PC-9 (cell line): Measurements from ENCODE around the gene CDS1. TPM values are rescaled to one million over a fixed set of nuclear protein-coding genes. Genes with fewer than 3 reads are reported as not detected.
A peak's percentile ranks its signal among the peaks of the same experiment; 100 is the strongest.

Source experiments
- BruUV-seq: library from RNA; stranded (reverse); fragments of 400-500 nt; replicated peaks from 2 replicates; lab custom pipeline; 2021; lab: Mats Ljungman, UMichigan
- CTCF ChIA-PET: fragments of 300-600 bp; sonication (Branson Sonifier 250); formaldehyde crosslinking; loops from one replicate; lab custom pipeline; 2022; ENCODE audit warnings: antibody characterized with exemption; lab: Charles Lee
- POLR2A ChIA-PET: fragments of 300-600 bp; sonication (Branson Sonifier 250); formaldehyde crosslinking; loops from one replicate; lab custom pipeline; 2022; ENCODE audit warnings: antibody characterized with exemption; ENCODE audit not compliant: unreplicated experiment; lab: Charles Lee
- DNase-seq, 2 experiments: peaks; one replicate each; pipeline versions ENCODE4 v3.0.0 to v3.0.0-alpha.2; 2015 to 2022; ENCODE audit warnings: mixed read lengths in 1 of 2
- H2AFZ ChIP-seq: fragments of 200-600 bp; sonication (generic); 2 replicates; pipeline ENCODE4 v1.8.1; 2017; ENCODE audit warnings: antibody characterized with exemption
- H3F3A ChIP-seq: fragments of 200-600 bp; sonication (generic); 2 replicates; pipeline ENCODE4 v1.8.1; 2017; ENCODE audit warnings: antibody characterized with exemption, mild to moderate bottlenecking, low read depth; ENCODE audit not compliant: insufficient read depth
- H3K27ac ChIP-seq: fragments of 200-600 bp; sonication (generic); 2 replicates; pipeline ENCODE4 v1.6.1; 2016; ENCODE audit warnings: mixed run types
- H3K27me3 ChIP-seq: fragments of 200-600 bp; sonication (generic); 2 replicates; pipeline ENCODE4 v1.6.1; 2016; ENCODE audit warnings: low read depth, mixed run types; ENCODE audit not compliant: insufficient read depth
- H3K36me3 ChIP-seq: fragments of 200-600 bp; sonication (generic); 2 replicates; pipeline ENCODE4 v1.6.1; 2016; ENCODE audit warnings: low read depth, mixed run types
- H3K4me1 ChIP-seq: fragments of 200-600 bp; sonication (generic); replicated peaks from 2 replicates; pipeline ENCODE4 v1.6.1; 2016; ENCODE audit warnings: mixed run types; ENCODE audit not compliant: insufficient read depth
- H3K4me2 ChIP-seq: fragments of 200-600 bp; sonication (generic); 2 replicates; pipeline ENCODE4 v1.6.1; 2017; ENCODE audit warnings: mixed run types
- H3K4me3 ChIP-seq: fragments of 200-600 bp; sonication (generic); 2 replicates; pipeline ENCODE4 v1.6.1; 2016; ENCODE audit warnings: mixed run types
- H3K79me2 ChIP-seq: fragments of 200-600 bp; sonication (generic); 2 replicates; pipeline ENCODE4 v1.6.1; 2017; ENCODE audit warnings: low read depth, mixed run types
- H3K9me2 ChIP-seq: fragments of 200-600 bp; sonication (generic); 2 replicates; pipeline ENCODE4 v1.8.1; 2017; ENCODE audit warnings: mild to moderate bottlenecking; ENCODE audit not compliant: insufficient read depth
- H3K9me3 ChIP-seq: fragments of 200-600 bp; sonication (generic); 2 replicates; pipeline ENCODE4 v1.8.1; 2016; ENCODE audit warnings: low read depth; ENCODE audit not compliant: insufficient read depth
- H4K20me1 ChIP-seq: fragments of 200-600 bp; sonication (generic); 2 replicates; pipeline ENCODE4 v1.8.1; 2017; ENCODE audit not compliant: insufficient read depth
- CTCF ChIP-seq: fragments of 200-600 bp; sonication (generic); conservative IDR thresholded peaks from 2 replicates; pipeline ENCODE4 v1.6.1; 2017; ENCODE audit warnings: mixed run types, antibody characterized with exemption, mild to moderate bottlenecking, moderate library complexity
- EZH2 ChIP-seq: fragments of 200-600 bp; sonication (generic); IDR thresholded peaks from 2 replicates; pipeline ENCODE4 v1.8.0; 2017; ENCODE audit warnings: antibody characterized with exemption, low read depth
- intact Hi-C: fragments of 100-400 bp; cut with micrococcal nuclease; formaldehyde crosslinking; loops from one replicate; pipeline ENCODE4 v1.10.0; 2022; ENCODE audit not compliant: unreplicated experiment
- total RNA-seq: library from RNA; stranded (reverse); gene quantifications from 2 replicates; pipeline ENCODE4 v1.2.3, GENCODE V29; 2021

The CDS1 gene
- total RNA-seq, 1 experiment from 2014 or later: 35.6 TPM

DNA sequence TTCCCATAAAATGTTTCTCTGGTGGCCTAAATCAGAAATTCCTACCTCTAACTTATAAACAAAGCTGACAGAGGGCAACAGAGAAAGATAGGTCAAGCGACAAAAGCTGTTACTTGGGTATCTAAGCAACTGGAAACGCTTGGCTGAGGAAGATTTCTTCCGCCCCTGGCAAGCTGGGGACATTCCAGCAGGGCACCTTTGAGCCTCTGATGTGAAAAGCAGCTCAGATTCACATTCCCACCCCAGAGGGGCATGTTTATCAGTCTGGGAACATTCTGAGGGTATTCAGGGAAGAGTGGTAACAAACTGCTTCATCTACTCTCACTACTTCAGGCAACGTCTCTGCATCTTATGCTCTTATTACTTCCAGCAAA lies 3.5 kb upstream of the CDS1 start:
- Histone ChIP-seq H3K27ac (no peak overlapping the region), H3F3A (peaks cover 29% of the 10 kb centered on the region), H3K27me3 (no peaks in the 10 kb centered on the region), H3K9me3 (no peaks in the 10 kb centered on the region), H3K79me2 (peaks cover 10% of the 10 kb centered on the region), H2AFZ (no peak overlapping the region), H3K4me3 (no peak overlapping the region), H4K20me1 (no peaks in the 10 kb centered on the region; the same call in 1 of the 2 replicates), H3K9me2 (no peaks in the 10 kb centered on the region), H3K4me2 (no peak overlapping the region), H3K4me1 (peaks cover 26% of the 10 kb centered on the region), H3K36me3 (no peaks in the 10 kb centered on the region)
- DNase-seq: no peak
- ChIA-PET CTCF (interaction anchor here (0.6 to 0.7 kb wide), 2 partner anchors 16 to 269 kb away, joined by 3 to 5 read pairs; no protein-coding TSS in a partner anchor), POLR2A (no interaction called here)
- BruUV-seq: no TSS peak
- intact Hi-C loops: loop anchor here (5.0 kb wide), 1 partner anchor 393 kb away; no protein-coding TSS in a partner anchor
- TF ChIP-seq EZH2 (no peak), CTCF (no peak)

DNA sequence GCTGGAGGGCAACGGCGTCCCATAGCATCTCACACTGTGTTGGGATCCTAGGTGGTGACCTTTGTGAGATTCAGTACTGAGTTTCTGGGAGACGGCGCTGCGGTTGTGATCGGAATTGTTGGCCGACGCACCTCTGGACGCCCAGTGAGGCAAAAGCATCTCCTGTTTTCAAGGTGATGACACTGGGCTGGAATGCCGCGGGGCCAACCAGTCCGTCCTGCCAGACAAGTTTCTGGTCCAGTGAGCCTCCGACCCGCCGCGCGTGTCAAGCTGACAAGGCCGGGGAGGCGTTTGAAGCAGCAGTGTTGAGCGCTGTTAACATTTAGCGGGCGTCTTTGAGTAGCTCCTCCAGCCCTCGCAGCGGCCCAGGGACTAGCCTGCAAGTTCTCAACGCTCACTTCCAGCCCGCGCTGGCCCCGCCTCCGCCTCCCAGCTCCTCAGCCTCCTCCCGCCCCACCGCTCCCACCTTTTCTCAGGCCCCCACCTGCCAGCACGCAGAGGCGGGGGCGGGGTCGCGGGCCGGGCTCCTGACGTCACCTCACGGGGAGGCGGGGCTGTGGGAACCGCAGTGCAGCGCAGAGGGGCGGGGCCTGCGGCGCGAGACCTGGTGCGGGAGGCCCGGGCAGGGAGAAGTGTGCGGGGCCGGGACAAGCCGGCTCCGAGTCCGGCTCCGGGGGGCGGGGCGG lies 482 bp upstream of the CDS1 start:
- peak overlapping the region; percentile 95 for H3K4me2 ChIP-seq
- peaks cover 29% of the 10 kb centered on the region for H3F3A ChIP-seq
- H3K9me2 ChIP-seq: no peaks in the 10 kb centered on the region
- intact Hi-C loops: loop anchor here (1.0 to 10.0 kb wide), 4 partner anchors 15 to 372 kb away; no protein-coding TSS in a partner anchor
- TF ChIP-seq EZH2 (no peak), CTCF (no peak)
- H3K27ac ChIP-seq: peak overlapping the region; percentile 94
- DNase-seq: peak; percentile 94
- ChIA-PET POLR2A (interaction anchor here (0.6 to 0.7 kb wide), 4 partner anchors 152 to 983 kb away, joined by 3 to 7 read pairs (median 5); no protein-coding TSS in a partner anchor), CTCF (no interaction called here)
- no peaks in the 10 kb centered on the region for H3K27me3 ChIP-seq
- H3K36me3 ChIP-seq: 0 out of 2 replicates have a peak, but pooled peaks cover 3% of the 10 kb centered on the region
- H3K4me1 ChIP-seq: peaks cover 32% of the 10 kb centered on the region
- H3K9me3 ChIP-seq: no peaks in the 10 kb centered on the region
- no TSS peak for BruUV-seq
- H3K4me3 ChIP-seq: peak overlapping the region; percentile 86; the same call in 1 of the 2 replicates
- peak overlapping the region; percentile 52; the same call in 1 of the 2 replicates for H2AFZ ChIP-seq
- peaks cover 40% of the 10 kb centered on the region for H3K79me2 ChIP-seq
- peaks cover 7% of the 10 kb centered on the region; the same call in 1 of the 2 replicates for H4K20me1 ChIP-seq

- intact Hi-C loops: loop anchor here (10.0 kb wide), 1 partner anchor 371 kb away; no protein-coding TSS in a partner anchor
- Histone ChIP-seq H3K79me2 (peaks cover 55% of the 10 kb centered on the region), H2AFZ (0 out of 2 replicates have a peak overlapping the region, but pooled peaks have one; percentile 74), H3K4me2 (peak overlapping the region; percentile 95), H3K27me3 (no peaks in the 10 kb centered on the region), H4K20me1 (peaks cover 7% of the 10 kb centered on the region; the same call in 1 of the 2 replicates), H3K27ac (peak overlapping the region; percentile 94), H3K4me3 (peak overlapping the region; percentile 86), H3K9me3 (no peaks in the 10 kb centered on the region; the same call in 1 of the 2 replicates), H3K4me1 (peaks cover 29% of the 10 kb centered on the region), H3K9me2 (no peaks in the 10 kb centered on the region), H3K36me3 (peaks cover 11% of the 10 kb centered on the region), H3F3A (peaks cover 27% of the 10 kb centered on the region)
- TF ChIP-seq CTCF (no peak), EZH2 (no peak)
- CTCF ChIA-PET: no interaction called here
- POLR2A ChIA-PET: interaction anchor here (0.6 kb wide), 1 partner anchor 53 kb away, joined by 5 read pairs; no protein-coding TSS in a partner anchor
- no TSS peak for BruUV-seq
- no peak for DNase-seq
Measured at GRCh38 chr4:84583876-84584380, 1.0 kb downstream of the CDS1 start.
